K562 (cell line): Measurements from ENCODE around the gene COL7A1. TPM values are rescaled to one million over a fixed set of nuclear protein-coding genes. Genes with fewer than 3 reads are reported as not detected.

ENCODE experiments used
- ATAC-seq: fragments of 200-7000 bp; cut with Tn5 transposase; 3 replicates; pipeline ENCODE4 v1.9.1; 2020; ENCODE audit warnings: moderate library complexity
- BruUV-seq: library from RNA; stranded (reverse); fragments of 400-500 nt; replicated peaks from 2 replicates; lab custom pipeline; 2021; lab: Mats Ljungman, UMichigan
- CTCF ChIA-PET: fragments of 300-600 bp; formaldehyde crosslinking; extraction: SDS; loops from one replicate; lab custom pipeline; 2021; ENCODE audit warnings: low intra/inter-chr PET ratio; lab: Yijun Ruan, JAX
- POLR2A ChIA-PET: fragments of 300-600, 350-650 bp; sonication (Branson Sonifier 250); formaldehyde crosslinking; extraction: SDS; loops from one replicate; lab custom pipeline; 2021; ENCODE audit warnings: antibody characterized with exemption, inconsistent platforms; lab: Yijun Ruan, JAX
- DNase-seq, 4 experiments: peaks; one replicate each; pipeline versions ENCODE4 v3.0.0 to v3.0.0-alpha.2; 2011 to 2018; ENCODE audit warnings: low spot score in 3 of 4, mixed read lengths in 3 of 4; ENCODE audit errors: extremely low read depth in 1 of 4
- FAIRE-seq: peaks from 2 replicates; lab custom pipeline; 2011; peaks lifted over from hg19 to GRCh38; lab: Jason Lieb, UNC
- H2AFZ ChIP-seq: 2 replicates; pipeline ENCODE4 v1.6.0; 2011; ENCODE audit warnings: low read depth, low read length, control low read depth, inconsistent platforms
- H3K27ac ChIP-seq: fragments of 200-600 bp; 3 replicates; pipeline ENCODE4 v1.8.0; 2011; ENCODE audit warnings: low read depth, mild to moderate bottlenecking, control low read depth, inconsistent platforms, low read length, moderate library complexity, mixed read lengths; ENCODE audit errors: extremely low read depth
- H3K27me3 ChIP-seq, 2 experiments: fragments of 300-600 bp in 1 of 2; 2 replicates in 1 of 2; 3 replicates in 1 of 2; pipeline versions ENCODE4 v1.6.0 to v1.8.0; 2011; ENCODE audit warnings: inconsistent platforms in 2 of 2, low read length in 2 of 2, mild to moderate bottlenecking in 1 of 2, mixed read lengths in 1 of 2, moderate library complexity in 1 of 2; ENCODE audit not compliant: control insufficient read depth in 2 of 2, insufficient read depth in 2 of 2
- H3K36me3 ChIP-seq: fragments of 300-600 bp; 3 replicates; pipeline ENCODE4 v1.8.0; 2011; ENCODE audit warnings: mild to moderate bottlenecking, low read length, inconsistent platforms; ENCODE audit not compliant: control insufficient read depth, insufficient read depth
- H3K4me1 ChIP-seq, 2 experiments: fragments of 200-600 bp in 1 of 2; replicated peaks in 1 of 2; 2 replicates in 1 of 2; 3 replicates in 1 of 2; pipeline versions ENCODE4 v1.5.1 to v1.8.0; 2011; ENCODE audit warnings: inconsistent platforms in 2 of 2, low read length in 2 of 2, mild to moderate bottlenecking in 1 of 2, mixed read lengths in 1 of 2, moderate library complexity in 1 of 2; ENCODE audit not compliant: control insufficient read depth in 2 of 2, insufficient read depth in 2 of 2
- H3K4me2 ChIP-seq: 2 replicates; pipeline ENCODE4 v1.6.1; 2011; ENCODE audit warnings: low read length, control low read depth, inconsistent platforms, mixed read lengths; ENCODE audit not compliant: insufficient read depth
- H3K4me3 ChIP-seq: fragments of 200-600 bp; sonication (generic), shearing (Covaris generic); 2 replicates; pipeline ENCODE4 v1.5.1; 2016; ENCODE audit warnings: control low read depth, inconsistent platforms
- H3K79me2 ChIP-seq: fragments of 200-600 bp; 3 replicates; pipeline ENCODE4 v1.8.0; 2011; ENCODE audit warnings: low read length, inconsistent platforms; ENCODE audit not compliant: control insufficient read depth, insufficient read depth
- H3K9ac ChIP-seq, 2 experiments: 2 replicates each; pipeline versions ENCODE4 v1.6.0 to v1.6.1; 2011; ENCODE audit warnings: low read depth in 2 of 2, low read length in 2 of 2, control low read depth in 1 of 2, inconsistent platforms in 1 of 2, mild to moderate bottlenecking in 1 of 2, mixed read lengths in 1 of 2; ENCODE audit not compliant: insufficient read depth in 1 of 2
- H3K9me1 ChIP-seq: one replicate; pipeline ENCODE4 v1.6.0; 2011; ENCODE audit warnings: inconsistent platforms, mild to moderate bottlenecking, low read length, moderate library complexity; ENCODE audit not compliant: control insufficient read depth, insufficient read depth
- H3K9me3 ChIP-seq: replicated peaks from 2 replicates; pipeline ENCODE4 v1.5.1; 2011; ENCODE audit warnings: low read depth, low read length, inconsistent platforms; ENCODE audit not compliant: control insufficient read depth, insufficient read depth
- H4K20me1 ChIP-seq: replicated peaks from 2 replicates; pipeline ENCODE4 v1.6.1; 2011; ENCODE audit warnings: low read length, inconsistent platforms, mixed read lengths; ENCODE audit not compliant: control insufficient read depth, insufficient read depth
- KDM1A ChIP-seq, 2 experiments: fragments of 450-650 bp; IDR thresholded peaks; 2 replicates each; pipeline ENCODE4 v1.6.1; 2016; ENCODE audit warnings: mild to moderate bottlenecking in 2 of 2
- MEIS2 ChIP-seq: fragments of 450-650 bp; IDR thresholded peaks from 2 replicates; pipeline ENCODE4 v1.6.1; 2014; ENCODE audit warnings: mild to moderate bottlenecking; ENCODE audit not compliant: partially characterized antibody
- NR2C2 ChIP-seq, 2 experiments: fragments of 200-800 bp in 1 of 2; sonication (Bioruptor generic) in 1 of 2; sonication (generic) in 1 of 2; formaldehyde crosslinking in 1 of 2; IDR thresholded peaks; 2 replicates each; pipeline versions ENCODE4 v1.6.1 to v1.8.0; 2016 to 2022; ENCODE audit warnings: mild to moderate bottlenecking in 1 of 2, missing compliant biosample characterization in 1 of 2, missing genetic modification characterization in 1 of 2, missing genetic modification reagents in 1 of 2
- PRDM10 ChIP-seq: fragments of 450-650 bp; IDR thresholded peaks from 2 replicates; pipeline ENCODE4 v1.6.1; 2018; ENCODE audit not compliant: partially characterized antibody
- RBM34 ChIP-seq: fragments of 200-400 bp; formaldehyde crosslinking; IDR thresholded peaks from 2 replicates; pipeline ENCODE4 v1.6.1; 2018; ENCODE audit warnings: low read length, borderline replicate concordance; ENCODE audit not compliant: insufficient read depth
- ZNF436 ChIP-seq: fragments of 250-450, 450-650 bp; sonication (Bioruptor Pico); formaldehyde crosslinking; IDR thresholded peaks from 2 replicates; pipeline ENCODE4 v1.7.0; 2020; ENCODE audit warnings: mild to moderate bottlenecking
- WGBS: fragments of 100-300 bp; shearing (Covaris generic); methylation state at CpG from one replicate; pipeline ENCODE4 v1.1.6; 2016; ENCODE audit warnings: low coverage, mixed read lengths; ENCODE audit not compliant: insufficient coverage; ENCODE audit errors: missing lambda C conversion rate; 5-methylcytosine and 5-hydroxymethylcytosine counted together
- in situ Hi-C: fragments of 300-500 bp; cut with MboI; formaldehyde crosslinking; loops from 4 replicates; pipeline ENCODE4 v1.15.0; 2018; ENCODE audit warnings: inconsistent platforms, mixed read lengths
- intact Hi-C: fragments of 100-400 bp; cut with micrococcal nuclease; formaldehyde crosslinking; loops from 2 replicates; pipeline ENCODE4 v1.14.2; 2022
- polyA plus RNA-seq, 8 experiments: library from polyadenylated mRNA; depleted of rRNA in 4 of 8; stranded (reverse) in 5 of 8; unstranded in 3 of 8; fragments of >200 nt; fragmentation: Nextera tagmentation in 2 of 8; fragmentation: Illumina TruSeq in 1 of 8; extraction: Ambion mirVana in 2 of 8; extraction: Trizol in 1 of 8; gene quantifications; 2 replicates each; pipeline versions ENCODE4 v1.2.1 to v1.2.3, GENCODE V29; 2011 to 2014; ENCODE audit warnings: inconsistent platforms in 1 of 8, missing spikeins in 1 of 8
- total RNA-seq, 7 experiments: library from RNA; depleted of rRNA in 6 of 7; stranded (reverse); fragments of >200 nt in 6 of 7; fragmentation: Illumina TruSeq in 2 of 7; extraction: Trizol in 2 of 7; gene quantifications; 2 replicates each; pipeline versions ENCODE4 v1.2.1 to v1.2.3, GENCODE V29; 2011 to 2021; ENCODE audit warnings: low replicate concordance in 1 of 7
- TF ChIP-seq, protein P1 (sequence below): fragments of 450-650 bp; IDR thresholded peaks from 2 replicates; pipeline ENCODE4 v1.6.1; 2016

The COL7A1 gene
- total and polyA plus RNA-seq, 9 of the 15 experiments (the other 6 are each of a cell fraction or from before 2014, with no cell fraction given): 0.09 to 0.66 (median 0.35) TPM; not detected in 3

DNA sequence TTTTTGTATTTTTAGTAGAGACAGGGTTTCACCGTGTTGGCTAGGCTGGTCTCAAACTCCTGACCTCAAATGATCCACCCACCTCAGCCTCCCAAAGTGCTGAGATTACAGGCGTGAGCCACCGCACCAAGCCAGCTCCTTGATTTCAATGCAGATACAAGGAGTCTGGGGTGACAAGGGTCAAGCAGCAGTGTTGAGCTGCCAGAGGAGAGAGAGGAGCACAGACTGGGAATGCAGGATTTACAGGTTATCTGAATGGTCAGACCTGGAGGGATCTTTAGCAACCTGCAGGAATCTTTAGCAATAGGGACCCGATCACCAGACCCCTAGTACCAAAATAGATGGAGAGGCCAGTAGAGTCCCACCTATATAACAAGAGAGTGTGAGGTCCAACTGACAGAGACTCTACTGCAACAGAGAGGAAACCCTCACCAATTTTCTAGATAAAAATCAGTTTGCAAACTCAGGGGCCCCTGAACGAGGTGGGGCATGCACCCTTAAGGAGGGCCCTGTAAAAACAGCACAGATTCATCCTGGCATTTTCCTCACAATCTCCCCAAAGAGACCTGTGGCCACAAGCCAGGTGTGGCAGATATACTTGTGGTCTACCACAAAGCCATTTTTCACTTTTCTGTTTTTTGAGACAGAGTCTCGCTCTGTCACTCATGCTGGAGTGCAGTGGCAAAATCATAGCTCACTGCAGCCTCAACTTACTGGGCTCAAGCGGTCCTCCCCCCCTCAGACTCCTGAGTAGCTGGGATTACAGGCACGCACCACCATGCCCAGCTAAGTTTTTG lies 80.5 kb downstream of the COL7A1 start:
- H3K4me3 ChIP-seq: no peak overlapping the region
- 19% methylated on average over 8 of the region's 8 CpGs for WGBS
- H3K27me3 ChIP-seq: no peaks in the 10 kb centered on the region
- no peaks in the 10 kb centered on the region for H4K20me1 ChIP-seq
- H3K4me1 ChIP-seq: peaks cover 0 to 3% of the 10 kb centered on the region in 2 experiments; a peak in 1 of 5 replicates
- no peak for FAIRE-seq
- no TSS peak for BruUV-seq
- H3K9ac ChIP-seq: no peak overlapping the region
- H2AFZ ChIP-seq: no peak overlapping the region
- peaks cover 5% of the 10 kb centered on the region; the same call in 2 of the 3 replicates for H3K36me3 ChIP-seq
- intact Hi-C loops (no loop called here), in situ Hi-C loops (no loop called here)
- H3K9me3 ChIP-seq: no peaks in the 10 kb centered on the region
- ATAC-seq: no peak
- POLR2A ChIA-PET: interaction anchor here (1.1 kb wide), 1 partner anchor 35 kb away, joined by 4 read pairs; no protein-coding TSS in a partner anchor
- H3K4me2 ChIP-seq: no peak overlapping the region
- no peak for TF ChIP-seq PRDM10
- TF ChIP-seq, protein P1, sequence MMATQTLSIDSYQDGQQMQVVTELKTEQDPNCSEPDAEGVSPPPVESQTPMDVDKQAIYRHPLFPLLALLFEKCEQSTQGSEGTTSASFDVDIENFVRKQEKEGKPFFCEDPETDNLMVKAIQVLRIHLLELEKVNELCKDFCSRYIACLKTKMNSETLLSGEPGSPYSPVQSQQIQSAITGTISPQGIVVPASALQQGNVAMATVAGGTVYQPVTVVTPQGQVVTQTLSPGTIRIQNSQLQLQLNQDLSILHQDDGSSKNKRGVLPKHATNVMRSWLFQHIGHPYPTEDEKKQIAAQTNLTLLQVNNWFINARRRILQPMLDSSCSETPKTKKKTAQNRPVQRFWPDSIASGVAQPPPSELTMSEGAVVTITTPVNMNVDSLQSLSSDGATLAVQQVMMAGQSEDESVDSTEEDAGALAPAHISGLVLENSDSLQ: peak; percentile 53; the same call in 1 of the 2 replicates
- TF ChIP-seq MEIS2: peak; percentile 18
- TF ChIP-seq NR2C2 (CRISPR knock-in tag; IDR thresholded peaks at IDR 0.05): no peak
- TF ChIP-seq NR2C2 (tag; IDR thresholded peaks at IDR 0.05): no peak
- TF ChIP-seq ZNF436: no peak
- TF ChIP-seq KDM1A (IDR thresholded peaks at IDR 0.05): 0 out of 4 replicates have a peak, but pooled peaks of 1 of the 2 experiments have one; percentile 12
- no peak for TF ChIP-seq RBM34
- TF ChIP-seq, all 486 proteins: peak for 3
- Histone ChIP-seq H3K79me2 (no peaks in the 10 kb centered on the region), H3K9me1 (no peaks in the 10 kb centered on the region), H3K27ac (no peak overlapping the region)
- CTCF ChIA-PET: no interaction called here
- no peak for DNase-seq
